MM.1S (cell line): ENCODE data around the gene TASP1.

ENCODE experiments used
- DNase-seq: peaks from one replicate; pipeline ENCODE4 v3.0.0-alpha.2; 2015
- H2AFZ ChIP-seq: fragments of 300-600 bp; sonication (generic); 2 replicates; pipeline ENCODE4 v1.6.0; 2016; ENCODE audit warnings: antibody characterized with exemption, low read length
- H3F3A ChIP-seq: fragments of 300-600 bp; sonication (generic); 2 replicates; pipeline ENCODE4 v1.6.1; 2016; ENCODE audit warnings: mild to moderate bottlenecking, antibody characterized with exemption, low read length, moderate library complexity, mixed read lengths; ENCODE audit not compliant: insufficient read depth
- H3K27ac ChIP-seq: fragments of 300-600 bp; sonication (generic); 2 replicates; pipeline ENCODE4 v1.5.1; 2016; ENCODE audit warnings: mild to moderate bottlenecking, low read length
- H3K27me3 ChIP-seq: fragments of 300-600 bp; sonication (generic); replicated peaks from 2 replicates; pipeline ENCODE4 v1.6.0; 2016; ENCODE audit warnings: low read length; ENCODE audit not compliant: insufficient read depth
- H3K36me3 ChIP-seq: fragments of 300-600 bp; sonication (generic); replicated peaks from 2 replicates; pipeline ENCODE4 v1.6.1; 2016; ENCODE audit warnings: mild to moderate bottlenecking, low read length, mixed read lengths; ENCODE audit not compliant: insufficient read depth
- H3K4me1 ChIP-seq: fragments of 300-600 bp; sonication (generic); 2 replicates; pipeline ENCODE4 v1.6.1; 2016; ENCODE audit warnings: low read length, mixed read lengths
- H3K4me2 ChIP-seq: fragments of 300-600 bp; sonication (generic); 2 replicates; pipeline ENCODE4 v1.6.0; 2016; ENCODE audit warnings: low read depth, low read length
- H3K4me3 ChIP-seq: fragments of 300-600 bp; sonication (generic); 2 replicates; pipeline ENCODE4 v1.5.1; 2016; ENCODE audit warnings: low read length, mixed read lengths
- H3K79me2 ChIP-seq: fragments of 300-600 bp; sonication (generic); 2 replicates; pipeline ENCODE4 v1.6.1; 2016; ENCODE audit warnings: mixed run types, low read length, mixed read lengths
- H3K9ac ChIP-seq: fragments of 300-600 bp; sonication (generic); 2 replicates; pipeline ENCODE4 v1.6.1; 2016; ENCODE audit warnings: low read length, mixed read lengths
- H3K9me2 ChIP-seq: fragments of 300-600 bp; sonication (generic); replicated peaks from 2 replicates; pipeline ENCODE4 v1.6.1; 2016; ENCODE audit warnings: mild to moderate bottlenecking, low read length, mixed read lengths; ENCODE audit not compliant: insufficient read depth
- H3K9me3 ChIP-seq: fragments of 300-600 bp; sonication (generic); replicated peaks from 2 replicates; pipeline ENCODE4 v1.6.1; 2016; ENCODE audit warnings: mild to moderate bottlenecking, low read length, mixed read lengths; ENCODE audit not compliant: insufficient read depth
- H4K20me1 ChIP-seq: fragments of 300-600 bp; sonication (generic); 2 replicates; pipeline ENCODE4 v1.6.1; 2016; ENCODE audit warnings: mild to moderate bottlenecking, low read length, moderate library complexity, mixed read lengths; ENCODE audit not compliant: insufficient read depth
- CTCF ChIP-seq: fragments of 300-600 bp; sonication (generic); IDR thresholded peaks from 2 replicates; pipeline ENCODE4 v1.5.1; 2016; ENCODE audit warnings: antibody characterized with exemption, low read length, mixed read lengths
- EZH2 ChIP-seq: fragments of 300-600 bp; sonication (generic); optimal IDR thresholded peaks from 2 replicates; pipeline ENCODE3; 2017; ENCODE audit warnings: low read depth, mild to moderate bottlenecking, antibody characterized with exemption, low read length, mixed read lengths
- EZH2phosphoT487 ChIP-seq: fragments of 300-600 bp; sonication (generic); IDR thresholded peaks from 2 replicates; pipeline ENCODE4 v1.6.1; 2018; ENCODE audit warnings: antibody characterized with exemption, low read length

Gene TASP1

DNA sequence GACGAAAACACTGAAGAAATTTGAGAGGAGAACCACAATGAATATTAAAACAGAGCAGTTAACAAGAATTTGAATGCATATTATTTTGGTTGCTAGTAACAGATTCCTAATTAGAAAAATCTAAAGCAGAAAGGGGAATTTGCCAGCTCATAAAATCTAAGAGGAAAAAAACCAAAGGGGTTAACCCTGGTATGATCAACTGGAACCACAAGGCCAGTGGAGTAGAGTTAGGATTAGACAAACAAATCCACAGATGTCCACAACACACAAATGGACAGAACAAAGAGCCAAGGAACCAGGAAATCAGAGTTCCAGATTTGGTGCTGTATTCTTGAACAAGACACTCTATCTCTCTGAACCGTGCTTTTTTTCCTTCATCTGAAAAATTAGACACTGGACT lies 195.0 kb downstream of the TASP1 start:
- Histone ChIP-seq H4K20me1 (no peaks in the 10 kb centered on the region), H3K4me3 (no peak overlapping the region), H3K4me1 (no peaks in the 10 kb centered on the region), H3K27me3 (no peaks in the 10 kb centered on the region), H3K79me2 (no peaks in the 10 kb centered on the region), H3K36me3 (no peaks in the 10 kb centered on the region), H3K27ac (no peak overlapping the region), H3K4me2 (no peak overlapping the region), H3K9me2 (no peaks in the 10 kb centered on the region), H3F3A (no peaks in the 10 kb centered on the region), H2AFZ (no peak overlapping the region), H3K9ac (no peak overlapping the region), H3K9me3 (no peaks in the 10 kb centered on the region)
- TF ChIP-seq EZH2 (no peak), CTCF (no peak), EZH2phosphoT487 (no peak)
- no peak for DNase-seq

DNA sequence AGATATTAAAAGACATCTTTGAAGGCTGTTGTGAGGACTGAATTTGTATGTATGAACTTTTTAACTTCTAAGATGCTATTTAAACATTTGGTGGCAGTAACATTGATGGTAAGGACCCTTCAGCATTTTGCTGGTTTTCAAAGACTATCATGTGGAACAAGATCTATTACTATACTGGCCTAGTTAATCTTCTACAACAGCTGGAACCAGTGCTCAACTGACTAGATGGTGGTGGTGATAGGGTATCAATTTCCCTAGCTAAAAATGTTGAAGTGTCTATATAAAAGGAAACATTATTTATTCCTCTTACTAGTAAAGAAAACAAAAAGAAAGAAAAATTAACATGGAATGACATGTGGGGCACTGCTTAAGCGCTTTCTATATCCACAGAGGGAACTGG lies 195.7 kb downstream of the TASP1 start:
- TF ChIP-seq EZH2: no peak
- no peak for TF ChIP-seq EZH2phosphoT487
- TF ChIP-seq CTCF: no peak
- H3K9me2 ChIP-seq: no peaks in the 10 kb centered on the region
- no peak overlapping the region for H3K4me3 ChIP-seq
- no peak overlapping the region for H3K27ac ChIP-seq
- H4K20me1 ChIP-seq: no peaks in the 10 kb centered on the region
- DNase-seq: no peak
- no peak overlapping the region for H3K4me2 ChIP-seq
- H3K27me3 ChIP-seq: no peaks in the 10 kb centered on the region
- H2AFZ ChIP-seq: no peak overlapping the region
- no peak overlapping the region for H3K9ac ChIP-seq
- no peaks in the 10 kb centered on the region for H3K36me3 ChIP-seq
- H3F3A ChIP-seq: no peaks in the 10 kb centered on the region
- H3K4me1 ChIP-seq: no peaks in the 10 kb centered on the region
- no peaks in the 10 kb centered on the region for H3K79me2 ChIP-seq
- no peaks in the 10 kb centered on the region for H3K9me3 ChIP-seq

DNA sequence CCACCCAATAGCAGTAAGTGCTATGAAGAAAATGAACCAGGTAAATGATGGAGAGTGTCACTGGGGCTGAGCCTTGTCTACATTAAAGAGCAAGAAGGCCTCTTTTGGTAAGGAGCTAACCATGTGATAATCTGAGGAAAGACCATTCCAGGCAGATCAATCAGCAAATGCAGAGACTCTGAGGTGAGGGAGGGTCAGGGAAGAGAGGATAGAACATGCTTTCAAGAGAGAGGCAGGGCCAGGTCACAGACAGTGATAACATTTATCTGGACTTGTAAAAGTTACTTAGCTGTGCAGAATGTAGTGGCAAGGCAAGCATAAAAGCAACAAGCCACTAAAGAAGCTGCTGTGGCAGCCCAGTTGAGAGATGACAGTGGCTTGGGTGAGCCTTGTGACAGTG lies 197.3 kb downstream of the TASP1 start:
- Histone ChIP-seq H4K20me1 (no peaks in the 10 kb centered on the region), H3K9me2 (no peaks in the 10 kb centered on the region), H3K36me3 (no peaks in the 10 kb centered on the region), H3K27me3 (no peaks in the 10 kb centered on the region), H3K4me2 (no peak overlapping the region), H3K9ac (no peak overlapping the region), H3K4me3 (no peak overlapping the region), H2AFZ (no peak overlapping the region), H3F3A (no peaks in the 10 kb centered on the region), H3K79me2 (no peaks in the 10 kb centered on the region), H3K4me1 (no peaks in the 10 kb centered on the region), H3K27ac (no peak overlapping the region), H3K9me3 (no peaks in the 10 kb centered on the region)
- no peak for TF ChIP-seq EZH2
- no peak for TF ChIP-seq CTCF
- TF ChIP-seq EZH2phosphoT487: no peak
- DNase-seq: no peak
